HCT116 (cell line): ENCODE measurements around the gene ZNHIT2. TPM values are rescaled to one million over a fixed set of nuclear protein-coding genes. Genes with fewer than 3 reads are reported as not detected.

Experiments used
- ATAC-seq: fragments of 200-7000 bp; cut with Tn5 transposase; 2 replicates; pipeline ENCODE4 v1.9.1; 2020; ENCODE audit warnings: mild to moderate bottlenecking, moderate library complexity
- BruUV-seq: library from RNA; stranded (reverse); fragments of 400-500 nt; replicated peaks from 2 replicates; lab custom pipeline; 2021; lab: Mats Ljungman, UMichigan
- CTCF ChIA-PET: fragments of 300-600 bp; sonication (Branson Sonifier 250); formaldehyde crosslinking; loops from one replicate; lab custom pipeline; 2021; ENCODE audit warnings: antibody characterized with exemption; lab: Charles Lee
- POLR2A ChIA-PET: fragments of 300-600, 350-600 bp; sonication (Branson Sonifier 250); formaldehyde crosslinking; loops from one replicate; lab custom pipeline; 2021; ENCODE audit warnings: antibody characterized with exemption; lab: Charles Lee
- RAD21 ChIA-PET, 2 experiments: fragments of 300-600 bp; sonication (Branson Sonifier 250); formaldehyde crosslinking; loops; one replicate each; lab custom pipeline; 2023; ENCODE audit warnings: low total read pairs in 2 of 2; ENCODE audit not compliant: uncharacterized antibody in 2 of 2, unreplicated experiment in 2 of 2, low non-redundant PET in 1 of 2; lab: Charles Lee
- DNase-seq: peaks from one replicate; pipeline ENCODE4 v3.0.0-alpha.2; 2010; ENCODE audit warnings: low read depth, low spot score
- H2AFZ ChIP-seq: fragments of 200-600 bp; shearing (Covaris generic), sonication (generic); 2 replicates; pipeline ENCODE4 v1.6.1; 2017; ENCODE audit warnings: low read depth, mixed run types, mixed read lengths, antibody characterized with exemption, low read length; ENCODE audit not compliant: poor library complexity, severe bottlenecking
- H3K27ac ChIP-seq: 2 replicates; pipeline ENCODE4 v1.5.1; 2012; ENCODE audit warnings: low read depth, low read length
- H3K27me3 ChIP-seq: fragments of 200-600 bp; sonication (generic); 2 replicates; pipeline ENCODE4 v1.6.1; 2016; ENCODE audit warnings: mixed run types, low read length, mixed read lengths; ENCODE audit not compliant: insufficient read depth
- H3K36me3 ChIP-seq, 2 experiments: fragments of 200-500 bp in 1 of 2; fragments of 200-600 bp in 1 of 2; sonication (Bioruptor generic) in 1 of 2; sonication (generic) in 1 of 2; 2 replicates each; pipeline versions ENCODE4 v1.5.1 to v1.6.1; 2014 to 2016; ENCODE audit warnings: low read length in 2 of 2, inconsistent platforms in 1 of 2, mixed read lengths in 1 of 2, mixed run types in 1 of 2; ENCODE audit not compliant: insufficient read depth in 2 of 2, control insufficient read depth in 1 of 2
- H3K4me1 ChIP-seq, 2 experiments: fragments of 200-600 bp in 1 of 2; sonication (generic) in 1 of 2; 2 replicates each; pipeline versions ENCODE4 v1.5.1 to v1.6.1; 2012 to 2017; ENCODE audit warnings: low read length in 2 of 2, inconsistent platforms in 1 of 2, mild to moderate bottlenecking in 1 of 2, mixed read lengths in 1 of 2, mixed run types in 1 of 2, moderate library complexity in 1 of 2; ENCODE audit not compliant: insufficient read depth in 2 of 2, control insufficient read depth in 1 of 2
- H3K4me2 ChIP-seq: fragments of 200-600 bp; sonication (generic); 2 replicates; pipeline ENCODE4 v1.6.1; 2017; ENCODE audit warnings: mixed run types, low read length, mixed read lengths
- H3K4me3 ChIP-seq, 2 experiments: fragments of 200-600 bp in 1 of 2; sonication (generic) in 1 of 2; replicated peaks in 1 of 2; 2 replicates each; pipeline ENCODE4 v1.5.1; 2011 to 2016; ENCODE audit warnings: low read length in 2 of 2, control low read depth in 1 of 2, low read depth in 1 of 2, mild to moderate bottlenecking in 1 of 2, mixed read lengths in 1 of 2, mixed run types in 1 of 2
- H3K79me2 ChIP-seq: fragments of 200-600 bp; sonication (generic); 2 replicates; pipeline ENCODE4 v1.6.1; 2017; ENCODE audit warnings: mild to moderate bottlenecking, mixed run types, low read length, moderate library complexity, mixed read lengths; ENCODE audit not compliant: insufficient read depth
- H3K9ac ChIP-seq: fragments of 200-600 bp; sonication (generic); 2 replicates; pipeline ENCODE4 v1.6.1; 2016; ENCODE audit warnings: low read length, mixed read lengths
- H3K9me2 ChIP-seq: fragments of 200-600 bp; sonication (generic), shearing (Covaris generic); 2 replicates; pipeline ENCODE4 v1.6.1; 2017; ENCODE audit warnings: mixed run types, mild to moderate bottlenecking, moderate library complexity; ENCODE audit not compliant: insufficient read depth
- H3K9me3 ChIP-seq, 2 experiments: fragments of 200-500 bp in 1 of 2; fragments of 200-600 bp in 1 of 2; sonication (Bioruptor generic) in 1 of 2; sonication (generic) in 1 of 2; 2 replicates each; pipeline ENCODE4 v1.6.1; 2014 to 2017; ENCODE audit warnings: low read length in 2 of 2, mixed read lengths in 2 of 2, inconsistent platforms in 1 of 2, low read depth in 1 of 2, mild to moderate bottlenecking in 1 of 2, mixed run types in 1 of 2, moderate library complexity in 1 of 2; ENCODE audit not compliant: control insufficient read depth in 1 of 2, insufficient read depth in 1 of 2
- H4K20me1 ChIP-seq: fragments of 200-600 bp; sonication (generic), shearing (Covaris generic); 2 replicates; pipeline ENCODE4 v1.6.1; 2017; ENCODE audit warnings: mixed run types, mild to moderate bottlenecking, moderate library complexity; ENCODE audit not compliant: insufficient read depth
- ATF3 ChIP-seq: IDR thresholded peaks from 2 replicates; pipeline ENCODE4 v1.6.1; 2012
- CBX3 ChIP-seq: IDR thresholded peaks from 2 replicates; pipeline ENCODE4 v1.6.1; 2012; ENCODE audit warnings: low read depth
- CEBPB ChIP-seq: IDR thresholded peaks from 2 replicates; pipeline ENCODE4 v1.6.1; 2012; ENCODE audit warnings: low read depth
- CTCF ChIP-seq, 3 experiments: fragments of 200-600 bp in 1 of 3; sonication (generic) in 1 of 3; IDR thresholded peaks in 2 of 3; conservative IDR thresholded peaks in 1 of 3; 2 replicates each; pipeline ENCODE4 v1.5.1; 2012 to 2017; ENCODE audit warnings: low read depth in 2 of 3, low read length in 2 of 3, antibody characterized with exemption in 1 of 3, borderline replicate concordance in 1 of 3, control low read depth in 1 of 3, mild to moderate bottlenecking in 1 of 3, mixed read lengths in 1 of 3, mixed run types in 1 of 3, moderate library complexity in 1 of 3; ENCODE audit not compliant: insufficient read depth in 1 of 3
- EGR1 ChIP-seq: IDR thresholded peaks from 2 replicates; pipeline ENCODE4 v1.6.1; 2012; ENCODE audit warnings: low read depth
- EZH2 ChIP-seq: fragments of 200-600 bp; sonication (generic); IDR thresholded peaks from 2 replicates; pipeline ENCODE4 v1.6.1; 2017; ENCODE audit warnings: antibody characterized with exemption, mixed run types
- FOSL1 ChIP-seq: IDR thresholded peaks from 2 replicates; pipeline ENCODE4 v1.6.1; 2012; ENCODE audit warnings: low read depth
- JUND ChIP-seq: IDR thresholded peaks from 2 replicates; pipeline ENCODE4 v1.6.1; 2012
- MAX ChIP-seq: IDR thresholded peaks from 2 replicates; pipeline ENCODE4 v1.6.1; 2012
- POLR2A ChIP-seq: IDR thresholded peaks from 2 replicates; pipeline ENCODE4 v1.7.0; 2011; ENCODE audit warnings: borderline replicate concordance; ENCODE audit not compliant: insufficient read depth, insufficient read length; ENCODE audit errors: extremely low read depth
- REST ChIP-seq: IDR thresholded peaks from 2 replicates; pipeline ENCODE4 v1.6.1; 2012; ENCODE audit warnings: low read depth
- SIN3A ChIP-seq: IDR thresholded peaks from 2 replicates; pipeline ENCODE4 v1.6.1; 2012; ENCODE audit warnings: low read depth
- TCF7L2 ChIP-seq: IDR thresholded peaks from 2 replicates; pipeline ENCODE4 v1.7.0; 2011; ENCODE audit warnings: borderline replicate concordance, inconsistent platforms; ENCODE audit not compliant: insufficient read depth, insufficient read length; ENCODE audit errors: extremely low read depth
- ZFX ChIP-seq: fragments of 450-650 bp; IDR thresholded peaks from 2 replicates; pipeline ENCODE4 v1.6.1; 2017
- intact Hi-C: fragments of 100-400 bp; cut with micrococcal nuclease; formaldehyde crosslinking; loops from 2 replicates; pipeline ENCODE4 v1.10.0; 2022
- total RNA-seq: library from RNA; stranded (reverse); gene quantifications from one replicate; pipeline ENCODE4 v1.2.1, GENCODE V29; 2021; ENCODE audit not compliant: unreplicated experiment

ZNHIT2 gene
- total RNA-seq, 1 experiment from 2014 or later = 18.8 TPM

DNA sequence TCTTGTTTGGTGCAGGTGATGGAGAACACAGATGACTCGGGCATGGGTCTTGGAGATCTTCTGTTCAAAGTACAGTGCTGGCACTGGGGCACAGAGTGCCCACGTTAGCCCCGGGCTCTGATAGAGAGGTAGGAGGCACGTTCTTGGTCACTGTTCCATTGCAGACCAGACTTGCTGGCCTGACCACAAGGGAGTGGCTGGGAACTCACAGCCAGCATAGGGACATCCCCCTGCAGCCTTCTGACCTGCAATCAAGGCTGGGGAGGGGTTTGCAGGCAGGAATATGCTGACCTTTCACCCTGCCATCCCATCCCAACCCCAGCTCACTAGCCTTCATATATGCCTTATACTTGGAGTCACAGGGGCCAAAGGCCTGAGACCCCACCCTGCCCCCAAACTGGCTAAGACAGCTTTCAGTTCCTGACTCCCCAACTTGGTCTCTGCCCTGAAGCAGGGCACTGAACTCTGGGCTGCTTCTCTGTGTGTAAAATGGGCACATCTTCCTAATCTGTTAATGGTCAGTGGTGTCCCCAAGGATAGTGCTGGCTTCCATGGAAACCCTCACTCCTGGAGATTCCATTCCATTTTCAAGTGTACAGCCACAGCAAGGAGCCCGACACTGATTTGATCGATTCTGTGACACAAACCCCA lies 9.2 kb upstream of the ZNHIT2 start (continued):
- TF ChIP-seq CEBPB (no peak), ZFX (no peak), POLR2A (no peak), EZH2 (no peak), TCF7L2 (no peak)

DNA sequence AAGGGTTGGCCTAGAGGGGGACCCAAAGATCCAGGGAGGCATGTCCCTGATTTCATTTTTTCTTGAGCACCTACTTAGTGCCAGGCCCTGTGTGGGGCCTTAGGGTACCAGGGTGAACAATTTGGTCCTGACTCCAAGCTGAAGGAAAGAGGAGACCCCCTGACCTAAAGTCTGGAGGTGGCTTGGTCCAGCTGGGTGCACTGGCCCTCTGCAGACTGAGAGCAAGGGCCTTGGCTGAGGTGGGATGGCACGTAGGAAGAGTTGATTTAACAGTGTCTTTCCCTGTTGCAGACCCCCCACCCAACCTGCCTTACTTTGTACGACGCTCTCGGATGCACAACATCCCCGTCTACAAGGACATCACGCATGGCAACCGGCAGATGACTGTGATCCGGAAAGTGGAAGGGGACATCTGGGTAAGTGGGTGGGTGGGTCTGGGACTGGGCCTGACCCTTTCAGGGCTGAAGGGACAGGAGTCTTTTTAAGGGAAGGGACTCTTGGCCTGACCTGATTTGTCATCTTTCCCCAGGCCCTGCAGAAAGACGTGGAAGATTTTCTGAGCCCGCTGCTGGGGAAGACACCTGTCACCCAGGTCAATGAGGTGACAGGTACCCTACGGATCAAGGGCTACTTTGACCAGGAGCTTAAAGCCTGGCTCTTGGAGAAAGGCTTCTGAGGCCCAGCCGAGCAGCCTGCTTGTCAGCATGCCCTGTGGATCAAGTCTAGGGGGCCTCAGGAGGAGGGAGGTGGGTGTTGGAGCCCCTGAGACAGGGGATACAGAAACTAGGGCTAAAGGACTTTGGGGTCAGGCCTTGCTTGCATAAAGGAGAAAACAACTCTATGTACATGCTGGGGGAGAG lies 7.9 kb upstream of the ZNHIT2 start:
- no TSS peak for BruUV-seq
- H3K4me1 ChIP-seq = peaks cover 9 to 15% of the 10 kb centered on the region in 2 experiments; a peak in 3 of 4 replicates
- ATAC-seq (no peak), DNase-seq (no peak)
- H3K9me2 ChIP-seq = no peaks in the 10 kb centered on the region
- intact Hi-C loops = no loop called here
- peaks cover 50% of the 10 kb centered on the region for H3K79me2 ChIP-seq
- ChIA-PET POLR2A (interaction anchor here (1.2 kb wide), 1 partner anchor 44 kb away, joined by 3 read pairs; the partner anchor contains the start of gene SPDYC), RAD21 (no interaction called here), CTCF (no interaction called here)
- no peak overlapping the region for H3K9ac ChIP-seq
- H3K27ac ChIP-seq = no peak overlapping the region
- peaks cover 27 to 62% of the 10 kb centered on the region in 2 experiments for H3K36me3 ChIP-seq
- no peak overlapping the region for H2AFZ ChIP-seq
- H3K9me3 ChIP-seq = no peaks in the 10 kb centered on the region
- H4K20me1 ChIP-seq = no peaks in the 10 kb centered on the region; the same call in 1 of the 2 replicates
- TF ChIP-seq SIN3A = no peak
- no peak for TF ChIP-seq CBX3
- no peak for TF ChIP-seq EZH2
- TF ChIP-seq ATF3 = no peak
- TF ChIP-seq JUND = no peak
- TF ChIP-seq EGR1 = no peak
- TF ChIP-seq POLR2A = no peak
- TF ChIP-seq MAX = no peak
- no peak for TF ChIP-seq CEBPB
- no peak for TF ChIP-seq FOSL1
- TF ChIP-seq CTCF (IDR thresholded peaks at IDR 0.05 in 2 of 3, conservative IDR thresholded peaks at IDR 0.05 in 1 of 3; ENCODE audit: borderline replicate concordance in 1 of 3, insufficient read depth in 1 of 3, low read depth in 2 of 3, low read length in 2 of 3) = no peak
- TF ChIP-seq REST = no peak
- H3K4me2 ChIP-seq = no peak overlapping the region
- H3K27me3 ChIP-seq = no peaks in the 10 kb centered on the region
- no peak overlapping the region for H3K4me3 ChIP-seq
